Activated CD4-positive, alpha-beta T cell treated with anti-CD3 and anti-CD28 coated beads for 36 hours (primary cell): Measurements from ENCODE around the gene GLT8D1. TPM values are rescaled to one million over a fixed set of nuclear protein-coding genes. Genes with fewer than 3 reads are reported as not detected.

ENCODE experiments used
- ATAC-seq: fragments of 200-7000 bp; cut with Tn5 transposase; one replicate; pipeline ENCODE4 v1.10.0; 2021; ENCODE audit warnings: mild to moderate bottlenecking, moderate library complexity
- CTCF ChIA-PET: fragments of 350-600 bp; sonication (Branson Sonifier 250); formaldehyde crosslinking; loops from one replicate; lab custom pipeline; 2021; ENCODE audit warnings: antibody characterized with exemption; lab: Charles Lee
- POLR2A ChIA-PET: fragments of 350-600 bp; sonication (Branson Sonifier 250); formaldehyde crosslinking; loops from one replicate; lab custom pipeline; 2021; ENCODE audit warnings: antibody characterized with exemption, inconsistent platforms; lab: Charles Lee
- DNase-seq: peaks from one replicate; pipeline ENCODE4 v3.0.0-alpha.2; 2020
- H3K27ac Mint-ChIP-seq: one replicate; pipeline ENCODE4 v1.8.0; 2021; ENCODE audit warnings: mixed read lengths
- H3K27me3 Mint-ChIP-seq: one replicate; pipeline ENCODE4 v1.8.0; 2021; ENCODE audit warnings: mixed read lengths
- H3K36me3 Mint-ChIP-seq: one replicate; pipeline ENCODE4 v1.8.0; 2021; ENCODE audit warnings: low read depth, mixed read lengths
- H3K4me1 Mint-ChIP-seq: one replicate; pipeline ENCODE4 v1.8.0; 2021; ENCODE audit warnings: mixed read lengths
- H3K4me3 Mint-ChIP-seq: one replicate; pipeline ENCODE4 v1.8.0; 2021; ENCODE audit warnings: mild to moderate bottlenecking, moderate library complexity, mixed read lengths
- H3K9me3 Mint-ChIP-seq: one replicate; pipeline ENCODE4 v1.8.0; 2021; ENCODE audit warnings: low read depth, mixed read lengths
- intact Hi-C, 2 experiments: fragments of 100-400 bp; cut with DNase I in 1 of 2; cut with micrococcal nuclease in 1 of 2; formaldehyde crosslinking; loops; one replicate each; pipeline versions ENCODE4 v1.14.2 to v1.15.1; 2022 to 2024; cut with DNase I, micrococcal nuclease
- total RNA-seq, 2 experiments: library from RNA; stranded (reverse); gene quantifications; one replicate each; pipeline ENCODE4 v1.2.3, GENCODE V29; 2021

The GLT8D1 gene
- total RNA-seq, result 10 to 100 TPM; 35.2 to 38.0 TPM

GRCh38 chr3:52705688-52706686 is at the start of gene GLT8D1, which contains the start of gene SPCS1:
Gene GLT8D1 (minus strand): TSS chr3:52705791. CDS start chr3:52700460, 5,331 bp downstream.
Gene SPCS1 (plus strand): TSS chr3:52706106. CDS start chr3:52706247, 141 bp downstream.
- no peaks in the 10 kb centered on the region for H3K27me3 Mint-ChIP-seq
- peak within 1 kb of the TSS; percentile 90 for H3K27ac Mint-ChIP-seq
- peaks cover 28% of the 10 kb centered on the region for H3K4me1 Mint-ChIP-seq
- no peaks in the 10 kb centered on the region for H3K9me3 Mint-ChIP-seq
- peaks cover 22% of the 10 kb centered on the region for H3K36me3 Mint-ChIP-seq
- POLR2A ChIA-PET, result interaction anchor here (0.6 to 3.1 kb wide), 8 partner anchors 9 to 464 kb away, joined by 3 to 16 read pairs (median 4); partner anchors contain the start of gene PBRM1
- CTCF ChIA-PET, result interaction anchor here (0.9 to 1.6 kb wide), 3 partner anchors 15 to 93 kb away, joined by 3 to 5 read pairs (median 4); no protein-coding TSS in a partner anchor
- ATAC-seq (peak; percentile 94), DNase-seq (peak; percentile 92)
- intact Hi-C loops, result loop anchor here (1.0 to 10.0 kb wide), 13 partner anchors 21 to 1315 kb away; partner anchors contain the start of genes NEK4 (in 2 of the 2), PBRM1 (in 2 of the 2), SFMBT1 (in 2 of the 2) and STIMATE (in 2 of the 2)
- peak within 1 kb of the TSS; percentile 89 for H3K4me3 Mint-ChIP-seq

GRCh38 chr3:52754373-52754772 is 48.8 kb upstream of the GLT8D1 start:
- POLR2A ChIA-PET, result no interaction called here
- no peak for ATAC-seq
- intact Hi-C loops, result no loop called here
- H3K27me3 Mint-ChIP-seq, result no peaks in the 10 kb centered on the region
- no peak for DNase-seq
- H3K36me3 Mint-ChIP-seq, result peaks cover 28% of the 10 kb centered on the region
- CTCF ChIA-PET, result no interaction called here
- H3K27ac Mint-ChIP-seq, result no peak overlapping the region
- no peaks in the 10 kb centered on the region for H3K9me3 Mint-ChIP-seq
- H3K4me1 Mint-ChIP-seq, result peaks cover 1% of the 10 kb centered on the region
- no peak overlapping the region for H3K4me3 Mint-ChIP-seq

- Mint-ChIP-seq H3K9me3 (no peaks in the 10 kb centered on the region), H3K36me3 (peaks cover 30% of the 10 kb centered on the region), H3K4me3 (no peak overlapping the region), H3K27me3 (no peaks in the 10 kb centered on the region), H3K4me1 (no peaks in the 10 kb centered on the region), H3K27ac (no peak overlapping the region)
- intact Hi-C loops, result no loop called here
- ATAC-seq (no peak), DNase-seq (no peak)
- ChIA-PET CTCF (no interaction called here), POLR2A (interaction anchor here (0.6 kb wide), 1 partner anchor 212 kb away, joined by 3 read pairs; no protein-coding TSS in a partner anchor)
Measured at GRCh38 chr3:52752045-52752660, 46.6 kb upstream of the GLT8D1 start.

- DNase-seq, result no peak
- no peaks in the 10 kb centered on the region for H3K4me1 Mint-ChIP-seq
- intact Hi-C loops, result loop anchor here (2.0 to 5.0 kb wide), 4 partner anchors 77 to 454 kb away; no protein-coding TSS in a partner anchor
- H3K9me3 Mint-ChIP-seq, result no peaks in the 10 kb centered on the region
- H3K4me3 Mint-ChIP-seq, result no peak overlapping the region
- ATAC-seq, result no peak
- H3K27me3 Mint-ChIP-seq, result no peaks in the 10 kb centered on the region
- ChIA-PET CTCF (interaction anchor here (1.1 to 1.9 kb wide), 2 partner anchors 36 to 79 kb away, joined by 4 to 5 read pairs; no protein-coding TSS in a partner anchor), POLR2A (no interaction called here)
- peaks cover 34% of the 10 kb centered on the region for H3K36me3 Mint-ChIP-seq
- no peak overlapping the region for H3K27ac Mint-ChIP-seq
Measured at GRCh38 chr3:52743721-52744120, 38.1 kb upstream of the GLT8D1 start.

GRCh38 chr3:52743152-52743551 is 37.6 kb upstream of the GLT8D1 start:
- intact Hi-C loops, result loop anchor here (2.0 to 5.0 kb wide), 4 partner anchors 78 to 454 kb away; no protein-coding TSS in a partner anchor
- Mint-ChIP-seq H3K27ac (no peak overlapping the region), H3K9me3 (no peaks in the 10 kb centered on the region), H3K27me3 (no peaks in the 10 kb centered on the region), H3K4me3 (no peak overlapping the region), H3K36me3 (peaks cover 30% of the 10 kb centered on the region), H3K4me1 (no peaks in the 10 kb centered on the region)
- ATAC-seq (no peak), DNase-seq (no peak)
- CTCF ChIA-PET, result interaction anchor here (1.1 to 1.9 kb wide), 2 partner anchors 35 to 79 kb away, joined by 4 to 5 read pairs; no protein-coding TSS in a partner anchor
- POLR2A ChIA-PET, result no interaction called here

GRCh38 chr3:52742418-52743041 is 36.9 kb upstream of the GLT8D1 start:
- ATAC-seq, result no peak
- H3K9me3 Mint-ChIP-seq, result no peaks in the 10 kb centered on the region
- intact Hi-C loops, result loop anchor here (1.0 to 5.0 kb wide), 5 partner anchors 78 to 455 kb away; no protein-coding TSS in a partner anchor
- H3K4me1 Mint-ChIP-seq, result no peaks in the 10 kb centered on the region
- DNase-seq, result no peak
- no peak overlapping the region for H3K4me3 Mint-ChIP-seq
- H3K36me3 Mint-ChIP-seq, result peaks cover 30% of the 10 kb centered on the region
- no peaks in the 10 kb centered on the region for H3K27me3 Mint-ChIP-seq
- POLR2A ChIA-PET, result interaction anchor here (0.7 kb wide), 2 partner anchors 172 to 322 kb away, joined by 3 to 5 read pairs; no protein-coding TSS in a partner anchor
- no peak overlapping the region for H3K27ac Mint-ChIP-seq
- CTCF ChIA-PET, result interaction anchor here (0.6 to 1.9 kb wide), 5 partner anchors 18 to 454 kb away, joined by 3 to 5 read pairs (median 4); no protein-coding TSS in a partner anchor

GRCh38 chr3:52739730-52740129 is 34.1 kb upstream of the GLT8D1 start:
- CTCF ChIA-PET, result interaction anchor here (1.2 kb wide), 1 partner anchor 331 kb away, joined by 3 read pairs; no protein-coding TSS in a partner anchor
- POLR2A ChIA-PET, result no interaction called here

GRCh38 chr3:52733256-52733891 is 27.8 kb upstream of the GLT8D1 start:
- peaks cover 21% of the 10 kb centered on the region for H3K9me3 Mint-ChIP-seq
- H3K27ac Mint-ChIP-seq, result no peak overlapping the region
- ATAC-seq (no peak), DNase-seq (no peak)
- H3K27me3 Mint-ChIP-seq, result no peaks in the 10 kb centered on the region
- no peak overlapping the region for H3K4me3 Mint-ChIP-seq
- H3K4me1 Mint-ChIP-seq, result peaks cover 7% of the 10 kb centered on the region
- POLR2A ChIA-PET, result no interaction called here
- intact Hi-C loops, result no loop called here
- H3K36me3 Mint-ChIP-seq, result peaks cover 63% of the 10 kb centered on the region
- CTCF ChIA-PET, result no interaction called here

More at GRCh38 chr3:52739730-52740129, 34.1 kb upstream of the GLT8D1 start:
- ATAC-seq (no peak), DNase-seq (no peak)
- no peaks in the 10 kb centered on the region for H3K9me3 Mint-ChIP-seq
- H3K36me3 Mint-ChIP-seq, result peaks cover 31% of the 10 kb centered on the region
- no peaks in the 10 kb centered on the region for H3K4me1 Mint-ChIP-seq
- no peak overlapping the region for H3K27ac Mint-ChIP-seq
- intact Hi-C loops, result loop anchor here (5.0 kb wide), 2 partner anchors 193 to 458 kb away; no protein-coding TSS in a partner anchor
- no peaks in the 10 kb centered on the region for H3K27me3 Mint-ChIP-seq
- no peak overlapping the region for H3K4me3 Mint-ChIP-seq

- H3K36me3 Mint-ChIP-seq, result peaks cover 61% of the 10 kb centered on the region
- ChIA-PET POLR2A (no interaction called here), CTCF (no interaction called here)
- DNase-seq (no peak), ATAC-seq (no peak)
- no peak overlapping the region for H3K4me3 Mint-ChIP-seq
- no peak overlapping the region for H3K27ac Mint-ChIP-seq
- intact Hi-C loops, result no loop called here
- H3K4me1 Mint-ChIP-seq, result peaks cover 7% of the 10 kb centered on the region
- peaks cover 21% of the 10 kb centered on the region for H3K9me3 Mint-ChIP-seq
- H3K27me3 Mint-ChIP-seq, result no peaks in the 10 kb centered on the region
Measured at GRCh38 chr3:52731590-52731989, 26.0 kb upstream of the GLT8D1 start.

- no peak overlapping the region for H3K27ac Mint-ChIP-seq
- ATAC-seq, result no peak
- H3K36me3 Mint-ChIP-seq, result peaks cover 59% of the 10 kb centered on the region
- CTCF ChIA-PET, result interaction anchor here (0.6 kb wide), 1 partner anchor 117 kb away, joined by 3 read pairs; no protein-coding TSS in a partner anchor
- H3K4me3 Mint-ChIP-seq, result no peak overlapping the region
- POLR2A ChIA-PET, result no interaction called here
- no peak for DNase-seq
- H3K27me3 Mint-ChIP-seq, result no peaks in the 10 kb centered on the region
- peaks cover 21% of the 10 kb centered on the region for H3K9me3 Mint-ChIP-seq
- intact Hi-C loops, result no loop called here
- H3K4me1 Mint-ChIP-seq, result peaks cover 7% of the 10 kb centered on the region
Measured at GRCh38 chr3:52730681-52731080, 25.1 kb upstream of the GLT8D1 start.
